NCI-H2227 (cell line): ENCODE results near the gene GSTO2.
"Not testable (repeated sequence)": the region's sequence is repeated elsewhere in the genome, so short reads cannot be mapped to it uniquely, and the experiment has no call there.

ENCODE experiments used
- DNase-seq: peaks from one replicate; lab custom pipeline; 2025; ENCODE audit not compliant: unreplicated experiment; lab: John Stamatoyannopoulos, UW

Gene GSTO2

DNA sequence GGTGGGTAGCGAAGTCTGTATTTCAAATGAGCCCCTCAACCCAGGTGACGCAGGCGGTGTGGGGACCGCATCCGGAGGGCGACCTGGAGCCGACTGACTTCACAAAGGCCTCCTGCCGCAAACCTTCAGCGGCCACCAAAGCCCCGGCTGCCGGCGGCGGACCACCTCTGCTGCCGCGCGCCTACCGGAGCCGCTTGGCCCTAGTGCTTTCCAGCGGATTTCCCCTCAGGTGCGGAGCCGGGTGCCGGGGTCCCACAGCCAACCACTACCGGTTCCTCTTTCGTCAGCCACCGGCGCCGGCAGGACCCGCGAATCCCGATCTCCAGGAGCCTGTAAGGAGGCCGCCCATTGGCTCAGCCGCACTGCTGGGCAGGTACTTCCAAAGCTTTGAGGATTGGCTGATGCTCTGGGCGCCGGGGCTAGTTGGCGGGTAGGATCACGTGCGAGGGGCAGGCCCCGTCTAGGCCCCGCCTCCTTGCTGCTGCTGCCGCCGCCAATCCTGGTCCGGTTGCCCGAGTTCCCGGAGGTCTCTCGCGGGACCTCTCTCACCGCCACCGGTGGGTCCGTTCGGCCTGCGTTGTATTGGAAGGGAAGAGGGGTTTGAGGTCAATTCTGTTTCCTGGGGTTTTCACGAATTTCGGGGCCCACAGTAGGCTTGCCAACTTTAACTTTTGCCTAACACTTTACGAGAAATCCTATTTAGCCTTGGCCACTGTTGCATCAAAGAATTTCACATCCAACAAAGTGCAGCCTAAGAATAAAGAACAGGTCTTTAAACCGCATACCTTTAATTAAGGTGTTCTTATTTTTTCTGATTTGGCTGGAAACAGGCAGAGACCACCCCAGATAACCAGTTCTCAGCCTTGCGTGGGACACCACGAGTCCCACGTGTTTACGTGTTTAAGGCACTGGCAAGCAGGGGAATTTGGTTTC, at the start of gene GSTO2:
Gene GSTO2 (plus strand): TSS at position 472 of the 933 bp plus-strand sequence. CDS start 5,732 bp downstream, outside the sequence.
- peak; percentile 95 for DNase-seq

DNA sequence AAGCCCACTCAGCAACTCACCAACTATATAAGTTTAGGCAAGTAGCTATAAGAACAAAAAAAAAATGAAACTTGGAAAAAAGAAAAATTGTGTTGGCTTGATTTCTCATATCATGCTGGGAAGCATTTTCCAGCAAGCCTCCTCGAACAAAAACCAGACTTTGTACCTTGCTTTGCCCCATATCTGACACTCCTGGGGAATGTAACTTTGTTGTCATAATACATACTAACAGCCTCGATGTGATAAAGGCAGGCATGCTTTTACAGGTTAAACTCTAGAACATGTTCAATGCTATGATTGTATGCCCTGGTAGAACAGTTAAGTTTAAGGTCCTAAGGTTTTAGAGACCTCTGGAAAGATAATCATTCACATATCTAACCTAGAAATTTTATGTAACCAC, 48.5 kb upstream of the GSTO2 start:
- DNase-seq: no peak

DNA sequence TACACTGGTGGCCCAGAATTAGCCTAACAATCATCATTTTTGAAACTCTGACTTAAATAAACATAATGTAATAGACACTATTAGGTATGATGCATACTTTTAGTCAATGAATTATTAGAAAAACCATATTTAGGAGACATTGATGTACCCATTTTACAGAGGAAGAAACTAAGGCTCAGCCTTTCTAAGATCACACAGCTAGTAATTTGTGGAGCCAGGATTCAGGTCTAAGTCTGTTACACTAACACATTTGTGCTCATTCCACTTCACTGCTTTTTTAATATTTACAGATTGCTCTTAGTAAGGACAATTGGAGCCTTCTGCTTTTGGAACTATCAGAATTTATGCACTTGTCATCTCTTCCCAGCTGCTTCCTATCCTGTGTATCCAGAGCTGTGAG, 45.7 kb upstream of the GSTO2 start:
- DNase-seq: no peak

DNA sequence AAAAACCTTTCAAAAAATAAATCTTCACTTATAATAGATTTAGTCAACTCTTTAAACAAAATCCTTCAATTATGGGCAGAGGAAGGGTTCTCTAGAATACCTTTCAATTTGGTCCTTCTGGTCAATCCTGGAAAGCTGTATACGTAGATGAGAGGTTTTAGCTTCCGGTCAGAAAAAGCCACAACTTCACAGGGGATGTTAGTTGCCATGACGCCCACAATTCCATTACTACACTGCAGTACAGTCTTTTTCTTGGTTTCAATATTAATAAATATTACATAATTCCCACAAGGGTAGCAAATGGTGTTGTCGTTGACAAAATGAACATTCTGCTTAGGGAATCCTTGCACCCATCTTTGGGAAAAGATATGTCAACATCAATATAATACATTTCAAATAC, 38.5 kb upstream of the GSTO2 start:
- DNase-seq: no peak

DNA sequence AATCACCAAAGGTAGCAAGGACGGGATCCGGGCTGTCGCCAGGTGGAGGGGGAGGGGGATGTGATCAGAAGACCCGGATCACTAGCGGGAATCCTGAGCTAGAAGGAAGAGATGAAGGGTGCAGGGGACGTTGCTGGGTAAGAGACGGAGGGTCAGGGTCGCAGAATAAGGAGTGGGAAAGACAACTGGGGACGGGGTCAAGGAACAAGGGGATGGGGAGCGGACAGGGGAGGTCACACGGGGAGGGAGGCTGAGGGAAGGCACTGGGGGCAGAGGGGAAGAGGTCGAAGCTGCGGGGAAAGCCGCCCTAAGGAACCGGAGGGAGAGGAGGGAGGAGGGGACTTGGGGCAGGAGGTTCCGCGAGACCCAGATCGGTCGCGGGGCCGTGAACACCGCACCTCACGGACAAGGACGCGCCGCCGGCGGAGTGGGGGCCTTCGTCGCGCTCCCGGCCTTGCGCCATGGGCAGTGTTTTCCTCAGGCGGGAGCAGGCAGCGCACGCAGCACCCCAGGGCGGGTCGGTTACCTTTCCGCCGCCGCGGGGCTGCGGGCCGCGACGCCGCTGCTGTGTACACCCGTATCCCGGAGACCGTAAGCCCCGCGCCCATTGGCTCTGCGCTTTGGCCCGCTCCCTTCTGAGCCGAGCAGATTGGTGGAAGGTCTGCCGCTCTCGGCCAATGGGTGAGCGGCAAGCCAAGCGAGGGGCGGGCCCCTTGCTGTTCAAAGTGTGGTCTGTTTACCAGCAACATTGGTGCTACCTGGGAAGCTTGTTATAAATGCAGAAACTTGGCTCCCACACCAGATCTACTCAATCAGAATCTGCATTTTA, 37.0 kb upstream of the GSTO2 start, which contains the start of gene CFAP43:
Gene CFAP43 (minus strand): TSS at position 581 of the 829 bp plus-strand sequence. CDS start 118 bp downstream, at position 463.
- DNase-seq: peak; percentile 96

DNA sequence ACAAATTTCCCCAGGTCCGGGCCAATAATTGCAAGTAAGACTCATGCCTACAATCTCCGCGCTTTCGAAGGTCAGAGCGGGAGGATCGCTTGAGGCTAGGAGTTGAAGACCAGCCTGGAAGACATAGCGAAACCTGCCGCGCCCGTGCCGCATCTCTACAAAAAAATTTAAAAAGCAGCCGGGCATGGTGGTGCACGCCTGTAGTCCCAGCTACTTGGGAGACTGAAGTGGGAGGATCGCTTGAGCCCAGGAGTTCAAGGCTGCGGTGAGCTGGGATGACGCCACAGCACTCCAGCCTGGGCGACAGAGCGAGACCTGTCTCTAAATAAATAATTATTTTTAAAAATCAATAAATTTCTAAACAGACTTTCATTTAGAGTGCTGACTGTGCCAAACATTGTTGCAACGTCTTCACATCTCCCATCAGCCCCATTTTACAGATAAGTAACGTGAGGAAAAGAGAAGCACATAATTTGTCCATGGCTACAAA, 36.3 kb upstream of the GSTO2 start:
- no peak for DNase-seq

DNA sequence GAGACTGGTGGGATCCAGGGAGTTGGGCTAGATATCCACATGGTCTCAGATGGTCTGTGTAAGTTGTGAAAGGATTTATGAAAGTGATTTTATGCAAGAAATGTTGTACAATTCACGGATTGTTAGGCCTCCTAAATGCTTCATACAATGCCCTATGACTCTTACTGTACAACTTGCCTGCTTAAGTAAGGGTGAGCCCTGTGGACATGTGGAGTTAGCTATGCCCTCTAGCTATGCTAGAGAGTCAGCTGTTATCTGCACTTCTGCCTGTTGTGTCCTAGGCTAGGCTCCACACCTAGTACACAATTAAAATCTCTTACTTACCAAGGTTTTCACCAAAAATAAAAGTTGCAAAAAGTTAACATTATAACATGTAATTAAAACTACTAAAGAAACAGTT, 35.2 kb upstream of the GSTO2 start:
- no peak for DNase-seq

DNA sequence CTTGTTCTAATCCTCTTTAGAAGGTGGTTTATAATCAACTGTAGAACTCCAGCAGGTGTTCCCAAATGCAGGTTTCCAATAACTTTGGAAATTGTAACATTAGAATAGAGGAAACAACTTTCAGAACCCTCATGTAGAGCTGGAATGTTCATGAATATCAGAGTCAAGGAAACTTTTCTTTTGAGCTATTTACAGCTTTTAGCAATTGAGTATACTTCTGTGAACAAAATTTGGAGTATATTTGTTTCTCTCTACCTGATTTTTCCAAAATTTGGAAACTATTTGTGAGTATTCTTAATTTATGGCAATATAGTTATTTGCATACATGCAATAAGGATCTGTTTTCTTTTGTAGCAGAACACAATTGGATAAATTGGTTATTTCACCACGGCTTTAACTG, 34.0 kb upstream of the GSTO2 start:
- no peak for DNase-seq

DNA sequence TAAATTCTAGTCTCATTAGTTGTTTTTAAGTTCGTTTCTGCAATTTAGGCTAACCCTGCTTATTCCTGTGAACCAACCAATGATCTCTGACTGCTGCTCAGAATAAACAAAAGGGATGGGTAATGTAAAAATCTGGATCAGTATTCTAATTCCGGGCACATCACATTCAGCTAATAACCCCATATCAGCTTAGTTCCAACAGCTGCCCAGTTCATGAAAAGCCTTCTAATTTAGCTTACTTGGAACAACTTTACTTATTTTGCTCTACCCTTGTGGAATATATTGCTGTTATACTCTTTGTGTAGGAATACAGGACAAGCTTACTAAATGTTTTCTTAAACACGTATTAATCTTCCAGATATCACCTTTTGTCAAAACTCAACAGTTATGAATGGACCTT, 33.2 kb upstream of the GSTO2 start:
- no peak for DNase-seq

DNA sequence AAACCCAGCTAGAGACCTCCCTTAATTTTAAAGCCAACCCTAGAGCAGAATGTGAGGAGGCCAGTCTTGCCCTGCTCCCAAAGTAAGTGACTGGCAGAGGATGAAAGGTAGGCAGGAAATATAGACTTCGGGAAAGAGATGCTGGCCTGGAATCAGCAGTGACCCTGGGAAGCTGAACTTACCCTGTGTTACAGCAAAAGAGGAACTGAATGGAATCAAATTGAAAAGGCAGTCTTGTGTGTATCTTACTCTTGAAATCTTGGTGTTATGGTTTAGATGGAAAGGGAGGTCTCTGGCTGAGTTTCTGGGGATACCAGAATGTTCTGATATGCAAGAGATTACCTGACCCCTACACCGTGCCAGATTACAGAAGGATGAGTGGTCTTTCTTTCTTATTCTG, 28.9 kb upstream of the GSTO2 start:
- no peak for DNase-seq

DNA sequence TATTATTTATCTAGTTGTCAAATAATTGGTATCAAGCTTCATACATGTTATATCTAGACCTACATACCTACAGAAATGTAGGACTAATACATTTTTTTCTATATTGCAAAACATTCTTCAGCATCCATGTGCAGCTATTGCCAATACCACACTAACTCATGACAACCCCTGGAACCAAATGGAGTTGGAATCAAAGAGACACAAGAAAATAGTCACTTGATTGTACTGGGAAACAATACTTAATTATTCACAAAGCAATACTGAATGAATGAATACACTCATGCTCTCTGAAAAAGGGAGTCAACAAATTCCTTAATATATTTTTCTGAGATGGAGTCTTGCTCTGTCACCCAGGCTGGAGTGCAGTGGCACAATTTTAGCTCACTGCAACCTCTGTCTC, 26.4 kb upstream of the GSTO2 start:
- DNase-seq: no peak

DNA sequence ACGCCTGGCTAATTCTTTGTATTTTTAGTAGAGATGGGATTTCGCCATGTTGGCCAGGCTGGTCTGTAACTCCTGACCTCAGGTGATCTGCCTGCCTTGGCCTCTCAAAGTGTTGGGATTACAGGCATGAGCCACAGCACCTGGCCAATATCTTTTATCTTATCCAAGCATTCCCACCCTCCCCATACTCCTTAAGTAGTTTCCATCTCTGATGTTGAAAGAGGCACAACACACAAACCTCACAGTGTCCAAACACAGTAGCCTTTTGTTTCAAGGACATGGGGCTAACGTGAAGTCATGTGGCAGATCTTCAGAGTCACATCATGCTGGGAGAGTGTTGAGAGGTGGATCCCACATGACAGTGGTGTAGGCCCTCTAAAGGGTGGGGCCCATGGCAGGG, 26.0 kb upstream of the GSTO2 start:
- DNase-seq: not testable (repeated sequence)

DNA sequence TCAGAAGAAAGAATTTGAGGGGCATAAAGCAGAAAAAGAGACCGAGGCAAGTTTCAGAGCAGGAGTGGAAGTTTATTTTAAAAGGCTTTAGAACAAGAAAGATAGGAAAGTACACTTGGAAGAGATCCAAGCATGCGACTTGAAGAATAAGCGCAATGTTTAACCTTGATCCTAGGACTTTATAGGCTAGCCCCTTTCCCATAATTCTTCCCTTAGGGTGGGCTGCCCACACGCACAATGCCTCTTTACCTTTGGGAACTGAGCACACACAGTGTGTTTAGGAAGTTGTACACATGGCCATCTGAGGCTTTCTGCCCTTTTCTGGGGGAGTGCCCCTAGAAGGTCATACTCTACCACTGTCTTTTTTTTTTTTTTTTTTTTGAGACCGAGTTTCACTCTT, 25.5 kb upstream of the GSTO2 start:
- no peak for DNase-seq

DNA sequence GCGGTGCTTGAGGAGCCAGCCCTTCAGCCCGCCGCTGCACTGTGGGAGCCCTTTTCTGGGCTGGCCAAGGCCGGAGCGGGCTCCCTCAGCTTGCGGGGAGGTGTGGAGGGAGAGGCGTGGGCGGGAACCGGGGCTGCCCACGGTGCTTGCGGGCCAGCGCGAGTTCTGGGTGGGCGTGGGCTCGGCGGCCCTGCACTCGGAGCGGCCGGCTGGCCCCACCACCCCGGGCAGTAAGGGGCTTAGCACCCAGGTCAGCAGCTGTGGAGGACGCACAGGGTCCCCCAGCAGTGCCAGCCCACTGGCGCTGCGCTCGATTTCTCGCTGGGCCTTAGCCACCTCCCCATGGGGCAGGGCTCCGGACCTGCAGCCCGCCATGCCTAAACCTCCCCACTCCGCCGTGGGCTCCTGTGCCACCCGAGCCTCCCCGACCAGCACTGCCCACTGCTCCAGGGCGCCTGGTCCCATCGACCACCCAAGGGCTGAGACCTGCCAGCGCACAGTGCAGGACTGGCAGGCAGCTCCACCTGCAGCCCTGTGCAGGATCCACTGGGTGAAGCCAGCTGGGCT, 23.8 kb upstream of the GSTO2 start:
- DNase-seq: no peak

DNA sequence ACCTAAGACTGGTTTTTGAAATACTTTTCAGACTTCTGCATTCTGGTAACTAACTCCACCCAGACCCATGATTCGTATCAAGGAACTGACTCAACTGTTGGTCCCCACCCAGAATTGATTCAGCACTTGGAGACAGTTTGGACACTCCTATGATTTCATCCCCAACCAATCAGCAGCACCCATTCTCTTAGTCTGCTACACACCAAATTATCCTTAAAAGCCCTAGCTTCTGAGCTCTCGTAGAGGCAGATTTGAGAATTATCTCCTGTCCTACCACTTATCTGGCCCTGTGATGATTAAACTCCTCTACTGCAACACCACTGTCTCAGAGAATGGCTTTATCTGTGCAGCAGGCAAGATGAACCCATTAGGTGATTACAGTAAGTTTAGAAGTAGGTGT, 22.0 kb upstream of the GSTO2 start:
- DNase-seq: no peak

DNA sequence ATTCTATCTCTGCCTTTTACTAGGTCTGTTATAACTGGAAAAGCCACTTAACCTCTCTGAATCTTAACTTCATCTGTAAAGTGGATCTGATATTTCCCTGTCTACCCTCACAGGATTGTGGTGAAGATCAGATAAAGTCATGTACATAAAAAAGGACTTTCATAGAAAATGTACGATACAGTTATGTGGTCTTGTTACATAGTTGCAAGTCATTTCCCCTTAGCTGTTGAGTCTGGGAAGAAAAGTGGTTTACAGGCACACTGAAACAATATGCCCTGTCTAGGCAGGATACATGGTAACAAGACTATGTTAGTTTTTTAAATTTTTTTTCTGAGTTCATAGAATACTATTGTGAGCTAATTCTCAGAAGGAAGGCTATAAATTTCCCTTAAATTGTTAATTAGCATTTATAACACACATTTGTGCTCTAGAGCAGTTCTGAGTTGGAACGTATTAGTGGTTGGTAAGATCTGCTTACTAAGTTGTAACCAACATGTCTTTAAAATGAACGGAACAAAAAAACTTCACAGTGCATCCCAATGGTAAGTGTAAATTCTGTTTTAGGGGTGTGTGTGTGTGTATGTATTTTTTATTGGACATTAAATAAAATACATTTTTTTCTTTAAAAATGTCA, 21.4 kb upstream of the GSTO2 start:
- no peak for DNase-seq

DNA sequence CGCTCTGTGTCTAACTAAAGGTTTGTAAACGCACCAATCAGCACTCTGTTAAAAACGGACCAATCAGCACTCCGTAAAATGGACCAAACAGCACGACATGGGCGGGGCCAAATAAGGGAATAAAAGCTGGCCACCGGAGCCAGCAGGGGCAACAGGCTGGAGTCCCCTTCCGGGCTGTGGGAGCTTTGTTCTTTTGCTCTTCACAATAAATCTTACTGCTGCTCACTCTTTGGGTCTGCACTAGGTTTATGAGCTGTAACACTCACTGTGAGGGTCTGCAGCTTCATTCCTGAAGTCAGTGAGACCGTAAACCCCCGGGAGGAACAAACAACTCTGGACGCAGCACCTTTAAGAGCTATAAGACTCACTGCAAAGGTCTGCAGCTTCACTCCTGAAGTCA, 20.1 kb upstream of the GSTO2 start:
- DNase-seq: not testable (repeated sequence)

DNA sequence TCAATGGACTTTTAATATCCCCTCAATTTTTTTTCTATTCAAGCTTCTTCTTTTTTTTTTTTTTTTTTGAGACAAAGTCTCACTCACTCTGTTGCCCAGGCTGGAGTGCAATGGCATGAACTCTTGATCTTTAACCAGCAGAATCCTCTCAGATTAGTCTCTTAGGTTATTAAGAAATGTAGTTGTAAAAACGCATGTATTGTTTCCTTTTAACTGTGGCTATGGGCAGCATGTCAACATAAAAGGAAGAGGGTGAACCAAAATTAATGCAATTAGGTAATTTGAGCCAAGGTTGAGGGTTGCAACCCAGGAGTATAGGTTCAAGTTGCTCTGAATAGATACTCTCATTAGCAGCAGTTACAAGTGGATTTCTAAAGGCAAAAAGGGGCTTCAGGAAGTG, 18.6 kb upstream of the GSTO2 start:
- DNase-seq: no peak

DNA sequence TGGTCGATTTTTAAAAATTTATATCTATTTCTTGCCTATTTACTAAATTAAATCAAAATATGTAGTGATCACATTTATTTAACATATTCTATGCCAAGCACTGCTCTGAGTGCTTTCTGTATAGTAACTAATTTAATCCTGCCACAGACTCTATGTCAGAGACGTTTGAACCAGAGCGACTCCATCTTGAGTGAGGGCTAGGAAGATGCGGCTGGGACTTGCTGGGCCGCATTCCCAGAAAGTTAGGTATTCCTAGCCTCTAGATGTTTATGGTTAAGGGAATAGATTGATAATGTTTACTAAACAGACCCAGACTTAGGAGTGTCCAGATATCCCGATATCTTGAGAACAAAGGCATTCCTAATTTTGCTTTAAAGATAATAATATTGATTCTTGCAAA, 17.5 kb upstream of the GSTO2 start:
- no peak for DNase-seq

DNA sequence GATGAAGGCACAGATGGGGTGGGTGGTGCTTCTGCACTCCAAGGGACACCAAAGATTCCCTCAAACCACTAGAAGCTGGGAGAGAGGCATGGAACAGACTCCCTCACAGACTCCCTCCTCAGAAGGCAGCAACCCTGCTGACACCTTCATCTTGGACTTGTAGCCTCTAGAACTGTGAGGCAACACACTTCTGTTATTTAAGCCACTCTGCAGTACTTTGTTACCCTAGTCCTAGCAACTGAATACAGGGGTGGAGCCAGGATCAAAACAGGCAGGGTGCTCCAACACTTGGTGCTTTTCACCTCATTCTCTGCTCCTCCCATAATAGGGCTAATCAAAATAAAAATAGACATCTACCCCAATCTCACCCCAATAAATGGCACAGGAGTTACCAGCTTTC, 16.6 kb upstream of the GSTO2 start:
- DNase-seq: no peak

DNA sequence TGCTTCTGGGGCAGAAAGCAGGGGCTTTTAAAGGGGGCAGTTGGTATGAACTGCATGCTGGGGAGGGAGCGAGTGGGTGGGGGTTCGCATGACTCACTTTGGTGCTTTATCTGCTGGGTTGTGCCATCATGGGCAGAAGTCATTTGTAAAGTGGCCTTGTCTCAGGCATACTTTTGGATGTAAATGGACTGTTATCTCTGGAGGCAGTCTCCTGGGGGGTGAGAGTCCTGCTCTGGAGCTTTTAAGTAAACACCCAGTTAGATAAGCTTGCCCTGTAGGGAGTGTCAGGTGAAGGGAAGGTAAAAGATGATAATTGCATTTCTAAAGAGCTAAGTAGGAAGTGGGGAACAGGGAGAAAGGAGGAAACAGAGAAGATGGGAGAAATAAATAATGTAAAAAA, 15.9 kb upstream of the GSTO2 start:
- DNase-seq: no peak
